ENCODE results near the gene PTPRN2.
"Not testable (repeated sequence)": the region's sequence is repeated elsewhere in the genome, so short reads cannot be mapped to it uniquely, and the experiment has no call there.

The PTPRN2 gene

DNA sequence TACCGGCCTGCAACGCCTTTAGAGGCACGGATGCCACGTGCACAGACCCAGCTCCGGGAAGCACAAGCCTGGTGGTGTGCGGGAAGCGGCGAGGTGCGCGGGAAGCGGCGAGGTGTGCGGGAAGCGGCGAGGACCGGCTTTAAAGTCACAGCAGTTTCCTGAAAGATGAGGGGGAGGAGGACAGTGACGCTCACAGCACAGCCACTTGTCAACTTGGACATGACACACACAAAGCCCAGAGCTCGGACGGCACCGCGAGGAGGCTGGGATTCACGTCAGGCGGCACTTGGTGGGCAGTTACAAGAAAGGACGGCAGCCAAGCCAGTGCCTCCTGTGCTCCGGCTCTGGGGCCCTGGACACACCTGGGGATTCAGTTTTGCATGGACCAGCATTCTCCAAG is 724.9 kb downstream of the PTPRN2 start:
- DNase-seq (ENCODE audit: low spot score), result no peak

DNA sequence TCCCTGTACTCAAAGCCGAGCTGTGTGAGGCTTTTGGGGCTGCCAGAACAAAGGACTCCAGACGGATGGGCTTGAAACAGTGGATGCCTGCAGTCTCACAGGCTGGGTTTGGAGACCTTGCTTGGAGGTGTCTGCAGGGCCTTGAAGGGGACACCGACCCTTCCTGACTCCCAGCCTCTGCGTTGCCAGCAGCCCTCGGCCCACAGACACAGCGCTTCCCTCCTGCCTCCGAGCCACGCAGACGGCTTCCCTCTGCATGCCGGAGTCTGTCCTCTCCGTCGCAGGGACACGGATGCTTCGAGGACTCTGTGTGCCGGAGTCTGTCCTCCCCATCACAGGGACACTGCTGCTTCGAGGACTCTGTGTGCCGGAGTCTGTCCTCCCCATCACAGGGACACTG is 726.1 kb downstream of the PTPRN2 start:
- DNase-seq (ENCODE audit: low spot score), result no peak

DNA sequence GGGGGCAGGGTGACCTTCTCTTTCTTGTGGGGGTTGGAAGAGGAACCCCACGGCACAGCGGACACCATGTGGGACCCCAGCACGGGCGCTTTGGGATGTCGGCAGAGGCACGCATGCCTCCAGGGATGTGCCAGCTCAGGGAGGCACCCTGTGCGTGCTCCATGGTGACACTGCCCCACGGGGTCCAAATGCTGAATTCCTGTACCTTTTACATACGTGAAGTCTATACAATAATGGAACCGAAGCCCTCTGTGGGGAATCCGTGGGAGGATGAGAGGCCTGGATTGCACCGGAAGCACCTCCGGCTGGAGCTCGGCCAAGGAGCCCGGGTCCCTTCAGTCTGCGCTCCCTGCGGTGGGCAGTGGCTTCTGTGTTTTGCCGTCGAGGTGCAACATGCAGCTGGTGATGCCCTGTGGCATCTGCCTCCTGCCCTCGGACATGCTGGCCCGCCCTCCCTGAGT is 726.6 kb downstream of the PTPRN2 start:
- DNase-seq (ENCODE audit: low spot score), result no peak

DNA sequence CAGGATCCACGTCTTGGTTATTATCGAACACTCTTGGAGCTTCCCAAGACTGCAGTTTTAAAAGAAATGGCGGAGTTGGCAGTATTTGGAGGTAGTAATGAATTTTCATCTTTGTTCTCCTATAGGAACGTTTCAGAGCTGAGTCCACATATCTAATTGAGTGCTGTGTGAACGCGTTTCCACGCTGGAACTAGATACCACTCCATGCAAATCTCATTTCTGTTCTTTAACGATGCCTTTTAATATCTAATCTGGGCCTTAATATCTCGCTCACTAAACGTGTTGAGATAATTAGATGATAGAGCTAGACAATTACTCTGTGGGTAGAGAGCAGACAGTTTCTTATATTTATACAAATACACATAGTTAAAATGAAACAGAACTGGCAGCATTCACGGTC is 727.2 kb downstream of the PTPRN2 start:
- no peak for DNase-seq (ENCODE audit: low spot score)

DNA sequence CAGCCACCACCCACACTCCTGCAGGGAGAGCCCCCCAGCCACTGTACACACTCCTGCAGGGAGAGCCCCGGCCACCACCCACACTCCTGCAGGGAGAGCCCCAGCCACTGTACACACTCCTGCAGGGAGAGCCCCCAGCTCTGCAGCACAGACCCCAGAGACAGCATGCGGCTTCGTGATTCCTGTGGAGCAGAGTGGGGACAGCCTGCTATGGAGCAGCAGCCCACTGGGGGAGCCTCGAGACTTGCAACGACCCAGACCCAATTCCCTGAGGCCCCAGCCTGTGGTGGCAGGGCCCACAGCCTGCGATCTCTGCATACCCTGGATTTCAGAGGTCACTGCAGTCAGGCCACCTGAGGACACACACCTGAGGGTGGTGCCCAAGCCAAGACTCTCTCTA is 727.7 kb downstream of the PTPRN2 start:
- DNase-seq (ENCODE audit: low spot score), result no peak

DNA sequence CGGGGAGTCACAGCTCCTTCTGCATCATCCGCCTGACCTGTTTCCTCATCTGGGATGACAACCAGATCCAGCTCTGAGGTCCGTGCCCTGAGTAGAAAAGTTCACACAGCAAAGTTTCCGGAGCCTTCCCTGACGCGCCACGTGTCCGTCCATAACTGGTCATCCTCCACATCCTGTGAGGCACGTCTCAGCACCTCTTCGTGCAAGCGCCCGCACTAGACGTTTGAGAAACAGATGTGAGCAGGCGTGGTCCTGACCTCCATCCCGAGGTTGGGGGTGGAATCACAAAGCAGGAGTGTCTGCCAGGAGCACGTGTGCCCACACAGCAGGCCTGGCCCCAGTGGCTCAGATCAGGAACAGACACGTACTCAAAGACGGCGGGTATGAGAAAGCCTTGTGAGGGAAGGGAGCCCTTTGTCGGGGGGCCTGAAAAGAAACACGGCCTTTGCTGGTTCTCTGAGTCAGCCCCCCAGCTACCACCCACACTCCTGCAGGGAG is 730.0 kb downstream of the PTPRN2 start:
- no peak for DNase-seq (ENCODE audit: low spot score)

DNA sequence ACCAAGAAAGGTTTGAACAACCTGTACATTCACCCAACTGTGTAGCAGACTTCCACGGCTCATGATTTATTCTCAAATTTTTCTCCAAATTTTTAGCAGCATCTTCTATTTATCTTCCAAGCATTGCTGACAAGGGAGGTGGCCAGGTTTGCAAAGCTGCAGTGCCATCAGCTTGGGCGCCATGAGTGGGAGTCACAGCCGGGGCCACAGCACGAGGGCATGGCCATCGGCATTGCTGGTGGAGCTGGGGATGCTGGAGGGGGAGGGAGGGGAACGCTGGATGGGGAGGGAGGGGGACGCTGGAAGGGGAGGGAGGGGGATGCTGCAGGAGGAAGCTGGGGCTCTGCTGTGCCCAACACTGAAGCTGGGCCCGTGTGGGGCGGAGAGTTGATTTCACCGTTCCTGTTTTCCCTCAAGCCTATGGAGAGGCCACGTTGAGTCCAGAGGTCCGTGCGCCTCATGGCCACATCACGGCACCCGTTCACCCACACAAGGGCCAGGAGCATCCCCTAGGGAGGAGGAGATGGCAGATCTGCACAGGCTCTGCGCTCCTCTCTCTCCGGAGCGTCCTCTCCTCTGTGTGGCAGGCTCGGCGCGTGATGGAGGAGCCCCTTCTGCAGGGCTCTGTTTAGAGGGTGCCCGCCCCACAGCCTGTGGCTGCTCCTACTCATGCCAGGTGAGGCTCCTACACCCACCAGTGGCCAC is 730.6 kb downstream of the PTPRN2 start:
- no peak for DNase-seq (ENCODE audit: low spot score)

DNA sequence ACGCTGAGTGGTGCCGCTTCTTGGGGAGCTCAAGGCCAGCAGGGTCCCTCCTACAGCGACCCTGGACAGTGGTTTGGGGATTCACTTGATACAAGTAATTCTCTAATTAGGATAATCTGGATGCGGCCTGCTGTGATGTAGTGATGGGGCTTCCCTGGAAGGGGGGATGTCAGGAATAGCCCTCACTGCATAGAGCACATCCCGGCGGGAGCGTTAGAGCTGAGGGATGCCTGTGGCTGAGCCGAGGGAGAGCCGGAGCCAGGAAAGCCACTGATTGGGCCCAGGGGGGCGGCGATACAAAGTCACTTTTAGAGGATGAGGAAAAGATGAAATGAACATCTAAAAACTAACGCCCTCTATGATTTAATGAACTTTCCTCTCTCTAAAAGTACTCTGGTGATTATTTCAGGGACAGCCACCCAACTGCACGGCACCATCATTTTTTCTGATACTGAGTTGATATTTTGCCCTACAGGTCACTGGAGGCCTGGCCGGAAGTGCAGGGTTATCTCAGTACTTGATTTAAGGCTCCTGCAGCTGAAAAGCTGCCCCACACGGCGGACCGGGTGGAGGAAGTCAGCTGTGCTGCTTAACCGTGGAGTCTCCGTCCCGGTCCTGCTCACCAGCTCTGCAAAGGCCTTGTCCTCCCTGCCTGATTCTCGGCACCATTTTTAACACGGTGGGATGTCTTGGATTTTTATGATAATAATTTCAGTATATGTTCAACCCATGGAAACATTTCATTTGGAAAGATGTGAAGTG is 732.0 kb downstream of the PTPRN2 start:
- no peak for DNase-seq (ENCODE audit: low spot score)

DNA sequence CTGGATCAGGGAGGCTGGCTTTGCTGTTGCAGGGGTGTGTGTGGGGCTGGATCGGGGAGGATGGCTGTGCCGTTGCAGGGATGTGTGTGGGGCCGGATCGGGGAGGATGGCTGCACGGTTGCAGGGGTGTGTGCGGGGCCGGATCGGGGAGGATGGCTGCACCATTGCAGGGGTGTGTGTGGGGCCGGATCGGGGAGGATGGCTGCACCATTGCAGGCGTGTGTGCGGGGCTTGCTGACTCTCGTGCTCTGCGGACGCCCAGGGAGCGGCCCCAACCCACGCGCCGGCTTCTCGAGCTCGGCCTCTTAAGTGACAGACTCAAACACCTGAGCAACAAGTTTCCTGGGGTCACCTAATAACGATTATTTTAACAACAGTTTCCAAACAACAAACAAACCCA is 732.6 kb downstream of the PTPRN2 start:
- no peak for DNase-seq (ENCODE audit: low spot score)

DNA sequence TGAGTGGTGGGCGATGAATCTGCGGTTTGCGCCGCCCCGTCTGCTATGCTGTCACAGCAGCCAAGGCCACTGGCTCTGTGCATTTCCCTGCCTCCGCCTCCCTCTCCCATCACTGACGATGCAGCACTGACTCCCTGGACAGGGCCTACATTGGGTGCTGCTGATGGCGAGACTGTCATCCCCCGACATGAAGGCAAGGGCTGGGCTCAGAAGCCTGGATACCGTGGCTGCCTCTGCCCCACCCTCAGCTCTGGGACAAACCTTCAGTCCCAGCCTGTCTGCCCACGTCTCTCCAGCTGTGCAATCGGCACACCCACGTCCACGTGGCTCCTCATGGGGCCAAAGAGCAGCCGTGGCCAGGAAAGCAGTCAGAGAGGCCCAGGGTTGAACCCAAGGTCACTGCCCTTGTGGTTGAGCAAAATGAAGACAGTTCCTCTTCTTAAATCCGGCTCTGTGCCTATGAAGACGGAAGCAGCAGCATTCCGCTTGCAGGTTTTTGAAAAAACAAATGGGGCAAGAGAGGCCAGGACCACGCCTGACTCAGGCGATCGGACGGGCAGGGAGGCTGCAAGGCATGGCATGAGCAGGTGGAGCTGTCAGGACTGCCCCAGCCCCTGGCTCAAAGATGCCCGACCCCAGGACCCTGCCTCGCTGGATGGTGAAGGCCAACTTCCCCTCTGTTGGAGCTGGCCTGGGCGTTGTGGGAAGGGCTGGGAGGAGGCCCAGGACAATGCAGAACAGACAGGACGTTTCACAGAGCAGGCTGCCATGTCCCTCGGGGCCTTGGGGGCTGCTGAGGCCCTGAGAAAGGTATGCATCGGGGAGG is 733.3 kb downstream of the PTPRN2 start:
- DNase-seq (ENCODE audit: low spot score), result no peak

DNA sequence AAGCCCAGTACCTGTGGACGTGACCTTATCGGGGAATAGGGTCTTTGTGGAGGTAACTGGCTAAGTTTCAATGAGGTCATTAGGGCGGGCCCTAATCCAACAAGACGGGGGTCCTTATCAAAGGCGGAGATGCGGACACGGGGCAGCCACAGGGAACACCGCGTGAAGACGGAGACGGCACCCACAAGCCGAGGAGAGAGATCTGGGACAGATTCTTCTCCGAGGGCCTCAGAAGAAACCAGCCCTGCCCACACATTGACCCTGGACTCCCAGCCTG is 733.9 kb downstream of the PTPRN2 start:
- no peak for DNase-seq (ENCODE audit: low spot score)

DNA sequence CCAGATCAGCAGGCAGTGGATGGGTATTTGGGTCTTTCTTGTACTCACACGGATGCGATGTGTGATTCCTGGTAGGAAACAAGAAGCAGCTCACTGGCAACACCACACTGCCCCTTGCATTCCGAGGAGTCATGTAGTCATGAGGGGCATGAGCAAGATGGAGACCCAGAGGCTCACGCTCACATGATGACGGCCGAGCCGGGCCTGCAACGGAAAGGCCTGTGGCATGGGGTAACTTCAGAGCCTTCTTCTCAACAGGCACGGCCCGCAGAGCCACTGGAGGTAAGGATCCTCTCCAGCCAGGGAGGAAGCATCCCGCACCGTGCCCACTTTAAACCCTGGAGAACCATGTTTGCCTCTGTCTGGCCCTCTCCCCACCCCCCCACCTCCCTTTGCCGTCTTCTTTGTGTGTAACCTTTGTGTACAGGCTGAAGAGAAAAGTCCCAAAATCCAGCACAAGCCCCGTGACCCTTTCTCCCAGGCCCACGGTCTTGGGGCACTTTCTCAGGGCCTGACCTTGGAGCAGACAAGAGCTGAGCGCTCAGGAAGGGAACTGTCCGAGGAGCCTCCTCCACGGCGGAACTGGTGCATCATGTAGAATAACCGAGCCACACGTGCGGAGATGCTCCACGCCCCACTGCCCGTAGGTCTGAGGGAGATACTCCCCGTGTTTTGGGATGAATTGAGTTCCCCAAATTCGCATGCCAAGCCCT is 734.4 kb downstream of the PTPRN2 start:
- no peak for DNase-seq (ENCODE audit: low spot score)

DNA sequence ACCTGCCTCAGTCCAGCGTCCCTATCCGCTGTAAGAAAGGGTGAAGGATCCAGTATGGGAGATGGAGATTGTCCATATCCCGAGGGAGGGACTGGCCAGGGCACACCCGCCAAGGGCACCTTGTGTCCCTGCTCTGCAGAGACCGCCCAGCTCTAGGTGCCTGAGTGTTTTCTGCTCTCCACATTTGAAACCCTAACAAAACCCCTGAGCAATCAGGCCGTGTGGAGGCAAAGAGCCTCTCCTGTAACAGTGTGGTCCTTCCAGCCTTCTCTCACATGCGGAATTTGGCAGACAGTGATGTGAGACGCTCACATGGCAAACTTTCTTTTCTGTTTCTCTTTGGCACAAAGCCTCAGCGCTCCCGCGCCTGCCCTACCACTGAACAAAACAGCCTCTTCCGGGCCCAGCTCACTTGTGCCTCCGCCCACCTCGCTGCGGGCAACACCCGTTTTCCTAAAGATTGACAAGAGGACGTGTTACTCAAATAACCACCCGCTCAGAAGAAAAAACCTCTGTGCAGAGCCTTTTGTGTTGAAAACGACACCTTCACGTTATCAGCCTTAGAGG is 736.0 kb downstream of the PTPRN2 start:
- DNase-seq (ENCODE audit: low spot score), result peak; percentile 18

DNA sequence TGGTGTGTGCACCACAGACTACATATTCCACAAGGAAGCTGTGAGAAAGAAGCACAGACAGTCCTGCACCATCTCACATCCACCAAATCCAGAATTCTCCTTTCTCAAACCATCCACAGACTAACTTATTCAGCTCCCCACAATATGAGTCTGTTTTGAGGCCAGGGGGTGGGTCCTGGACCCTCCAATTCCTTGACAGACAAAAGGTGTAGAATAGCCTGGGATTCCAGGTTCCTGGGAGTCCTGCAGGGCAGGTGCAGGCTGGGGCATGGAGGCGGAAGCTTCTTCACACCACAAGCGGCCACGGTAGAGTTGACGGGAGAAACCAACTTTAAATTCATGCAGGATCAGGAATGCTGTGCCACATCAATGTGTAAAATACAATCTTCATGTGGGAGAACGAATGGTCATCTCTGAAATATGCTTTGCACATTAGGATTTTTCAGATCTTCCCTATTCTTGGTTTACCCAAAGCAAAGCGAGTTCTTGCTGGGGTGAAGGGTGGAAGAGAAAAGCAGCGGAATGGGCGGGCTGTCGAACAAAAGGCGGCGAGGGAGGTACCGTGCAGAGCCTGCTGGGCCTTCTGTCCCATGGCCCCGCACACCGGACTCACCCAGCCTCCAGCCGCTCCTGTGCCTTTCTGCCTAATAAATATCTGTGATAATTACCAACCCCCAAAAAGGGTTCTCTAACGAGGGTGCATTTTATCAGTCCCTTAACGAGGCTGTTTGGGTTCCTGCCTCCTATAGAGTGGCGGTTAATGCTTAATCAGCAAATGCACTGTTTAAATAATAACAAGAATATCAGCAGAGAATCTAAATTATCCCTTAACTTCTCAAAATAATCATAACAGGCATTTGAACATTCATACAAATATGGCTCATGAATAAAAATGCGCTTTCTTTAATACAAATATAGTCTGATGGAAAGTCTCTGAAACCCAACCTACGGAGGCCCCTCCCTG is 736.9 kb downstream of the PTPRN2 start:
- DNase-seq (ENCODE audit: low spot score), result no peak

DNA sequence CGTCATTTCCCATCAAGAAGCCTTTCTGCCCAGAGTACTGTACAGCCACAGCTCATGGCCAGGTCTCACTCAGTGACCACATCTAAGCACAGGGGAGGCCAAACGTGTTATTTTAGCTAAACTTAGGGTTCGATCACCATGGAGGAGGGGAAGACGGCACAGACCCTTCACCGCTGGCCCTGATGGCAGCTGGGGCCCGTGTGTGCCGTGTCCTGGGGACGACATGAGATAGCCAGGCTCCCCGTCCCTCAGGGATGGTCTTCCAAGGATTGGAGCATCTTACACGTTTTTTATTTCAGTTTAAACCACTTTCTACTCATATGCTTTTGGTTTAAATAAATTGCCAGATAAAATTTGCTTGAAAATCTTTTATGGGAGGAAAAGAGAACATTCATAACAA is 737.9 kb downstream of the PTPRN2 start:
- no peak for DNase-seq (ENCODE audit: low spot score)

DNA sequence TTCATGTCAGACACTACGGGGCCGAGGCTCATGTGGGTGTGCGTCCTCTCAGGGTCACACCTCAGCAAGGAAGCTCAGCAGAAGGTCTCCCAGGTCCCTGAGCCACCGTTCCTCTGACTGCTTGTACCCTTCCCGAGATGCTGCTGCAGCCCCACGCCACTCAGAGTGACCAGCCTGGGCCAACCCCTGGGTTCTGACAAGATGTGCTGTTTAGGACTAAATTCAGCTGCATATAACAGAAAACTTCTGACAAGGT is 738.4 kb downstream of the PTPRN2 start:
- DNase-seq (ENCODE audit: low spot score), result no peak

DNA sequence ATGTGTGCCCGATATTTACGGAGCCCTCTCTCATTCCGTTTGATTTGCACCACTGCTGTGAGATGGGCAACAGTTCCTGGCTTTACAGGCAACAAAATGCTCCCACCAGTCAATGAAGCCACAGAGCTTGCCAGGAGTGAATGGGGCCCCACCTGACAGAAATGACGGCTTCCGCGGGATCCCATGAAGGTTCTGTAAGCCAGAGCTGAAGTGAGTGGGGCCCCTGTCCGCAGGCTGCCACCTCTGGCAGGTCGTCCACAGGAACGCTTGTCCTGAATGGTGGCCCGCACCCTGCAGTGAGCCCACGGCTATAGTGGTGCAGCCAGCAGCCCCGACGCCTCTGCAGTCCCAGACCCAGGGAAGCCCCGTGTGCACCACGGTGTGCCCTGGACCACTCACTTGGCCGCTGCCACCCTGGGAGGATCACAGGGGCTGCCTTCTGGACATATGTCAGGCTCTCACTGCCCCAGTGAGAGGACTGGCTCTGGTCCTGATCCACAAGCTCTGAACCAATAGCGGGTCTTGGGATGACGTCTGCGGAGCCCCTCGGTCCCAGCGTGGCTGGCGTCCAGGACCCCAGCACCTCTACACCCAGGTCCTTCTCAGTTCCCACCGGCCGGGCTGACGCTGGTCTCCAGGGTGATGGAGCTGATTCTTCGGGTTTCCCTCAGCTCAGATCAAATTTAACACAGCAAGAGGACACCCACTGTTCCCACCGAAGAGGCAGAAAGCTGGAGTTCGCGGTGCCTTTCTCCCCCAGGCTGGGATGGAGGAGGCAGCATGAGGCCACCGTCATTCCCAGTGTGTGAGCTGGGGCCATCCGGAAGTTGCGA is 738.9 kb downstream of the PTPRN2 start:
- DNase-seq (ENCODE audit: low spot score), result no peak

DNA sequence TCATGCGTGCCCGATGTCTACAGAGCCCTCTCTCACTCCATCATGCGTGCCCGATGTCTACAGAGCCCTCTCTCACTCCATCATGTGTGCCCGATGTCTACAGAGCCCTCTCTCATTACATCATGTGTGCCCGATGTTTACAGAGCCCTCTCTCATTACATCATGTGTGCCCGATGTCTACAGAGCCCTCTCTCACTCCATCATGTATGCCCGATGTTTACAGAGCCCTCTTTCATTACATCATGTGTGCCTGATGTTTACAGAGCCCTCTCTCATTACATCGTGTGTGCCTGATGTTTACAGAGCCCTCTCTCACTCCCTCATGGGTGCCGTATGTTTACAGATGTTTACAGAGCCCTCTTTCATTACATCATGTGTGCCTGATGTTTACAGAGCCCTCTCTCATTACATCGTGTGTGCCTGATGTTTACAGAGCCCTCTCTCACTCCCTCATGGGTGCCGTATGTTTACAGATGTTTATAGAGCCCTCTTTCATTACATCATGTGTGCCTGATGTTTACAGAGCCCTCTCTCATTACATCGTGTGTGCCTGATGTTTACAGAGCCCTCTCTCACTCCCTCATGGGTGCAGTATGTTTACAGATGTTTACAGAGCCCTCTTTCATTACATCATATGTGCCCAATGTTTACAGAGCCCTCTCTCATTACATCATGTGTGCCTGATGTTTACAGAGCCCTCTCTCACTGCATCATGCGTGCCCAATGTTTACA is 739.7 kb downstream of the PTPRN2 start:
- DNase-seq (ENCODE audit: low spot score), result not testable (repeated sequence)

DNA sequence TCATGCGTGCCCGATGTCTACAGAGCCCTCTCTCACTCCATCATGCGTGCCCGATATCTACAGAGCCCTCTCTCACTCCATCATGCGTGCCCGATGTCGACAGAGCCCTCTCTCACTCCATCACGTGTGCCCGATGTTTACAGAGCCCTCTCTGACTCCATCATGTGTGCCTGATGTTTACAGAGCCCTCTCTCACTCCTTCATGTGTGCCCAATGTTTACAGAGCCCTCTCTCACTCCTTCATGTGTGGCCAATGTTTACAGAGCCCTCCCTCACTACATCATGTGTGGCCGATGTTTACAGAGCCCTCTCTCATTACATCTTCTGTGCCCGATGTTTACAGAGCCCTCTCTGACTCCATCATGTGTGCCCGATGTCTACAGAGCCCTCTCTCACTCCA is 740.9 kb downstream of the PTPRN2 start:
- not testable (repeated sequence) for DNase-seq (ENCODE audit: low spot score)

Data from LoVo (cell line).